ENCODE results near the gene TNS1. TPM values are rescaled to one million over a fixed set of nuclear protein-coding genes. Genes with fewer than 3 reads are reported as not detected.

Gene TNS1
- polyA plus RNA-seq, 1 of the 3 experiments (the other 2 are of a cell fraction) = 12.1 TPM

GRCh38 chr2:217892560-217892959 is 110.2 kb downstream of the TNS1 start:
- DNase-seq = no peak
- TF ChIP-seq TAF1 (IDR thresholded peaks at IDR 0.05; ENCODE audit: borderline replicate concordance, low read depth, low read length) = no peak
- TF ChIP-seq RAD21 (IDR thresholded peaks at IDR 0.05; ENCODE audit: low read length) = no peak
- no peak for TF ChIP-seq MAX (IDR thresholded peaks at IDR 0.05; ENCODE audit: low read depth)
- no peak for TF ChIP-seq ELF1 (IDR thresholded peaks at IDR 0.05)
- TF ChIP-seq CTCF (IDR thresholded peaks at IDR 0.05) = no peak
- TF ChIP-seq MXI1 (IDR thresholded peaks at IDR 0.05; ENCODE audit: low read depth, low read length) = no peak
- TF ChIP-seq USF1 (IDR thresholded peaks at IDR 0.05; ENCODE audit: borderline replicate concordance, low read depth) = no peak
- Histone ChIP-seq H3K27ac (ENCODE audit: low read depth in 2 of 2, low read length in 1 of 2) (no peak overlapping the region), H3K9ac (no peak overlapping the region), H3K27me3 (ENCODE audit: insufficient read depth) (no peaks in the 10 kb centered on the region), H3K4me2 (no peak overlapping the region), H3K9me3 (no peaks in the 10 kb centered on the region), H3F3A (replicated peaks; ENCODE audit: insufficient read depth) (peaks cover 31% of the 10 kb centered on the region), H3K9me2 (no peaks in the 10 kb centered on the region), H2AFZ (ENCODE audit: low read depth) (no peak overlapping the region), H4K20me1 (ENCODE audit: insufficient read depth) (peaks cover 24% of the 10 kb centered on the region), H3K36me3 (replicated peaks in 1 of 2; ENCODE audit: control insufficient read depth in 1 of 2, insufficient read depth in 2 of 2, low read length in 1 of 2) (peaks cover 65 to 71% of the 10 kb centered on the region in 2 experiments), H3K4me1 (ENCODE audit: control insufficient read depth in 1 of 2, insufficient read depth in 2 of 2, low read depth in 1 of 2, low read length in 1 of 2) (peaks cover 0 to 27% of the 10 kb centered on the region in 2 experiments; a peak in 1 of 4 replicates), H3K4me3 (ENCODE audit: low read depth in 2 of 2, low read length in 1 of 2) (no peak overlapping the region), H3K79me2 (ENCODE audit: insufficient read depth) (peaks cover 37% of the 10 kb centered on the region)
- ChIA-PET CTCF (interaction anchor here (7.4 to 20.7 kb wide), 2 partner anchors 12 to 103 kb away, joined by 49 to 360 read pairs; no protein-coding TSS in a partner anchor), POLR2A (no interaction called here)
- 85% methylated on average over 7 of the region's 8 CpGs for WGBS (ENCODE audit: low lambda C conversion rate)

GRCh38 chr2:217890445-217890844 is 112.3 kb downstream of the TNS1 start:
- Histone ChIP-seq H2AFZ (ENCODE audit: low read depth) (no peak overlapping the region), H3K27me3 (ENCODE audit: insufficient read depth) (no peaks in the 10 kb centered on the region), H3K27ac (ENCODE audit: low read depth in 2 of 2, low read length in 1 of 2) (no peak overlapping the region), H4K20me1 (ENCODE audit: insufficient read depth) (peaks cover 37% of the 10 kb centered on the region), H3K9ac (no peak overlapping the region), H3K9me2 (no peaks in the 10 kb centered on the region), H3F3A (replicated peaks; ENCODE audit: insufficient read depth) (peaks cover 33% of the 10 kb centered on the region), H3K36me3 (replicated peaks in 1 of 2; ENCODE audit: control insufficient read depth in 1 of 2, insufficient read depth in 2 of 2, low read length in 1 of 2) (peaks cover 59 to 62% of the 10 kb centered on the region in 2 experiments), H3K9me3 (no peaks in the 10 kb centered on the region), H3K79me2 (ENCODE audit: insufficient read depth) (peaks cover 30% of the 10 kb centered on the region), H3K4me2 (no peak overlapping the region), H3K4me1 (ENCODE audit: control insufficient read depth in 1 of 2, insufficient read depth in 2 of 2, low read depth in 1 of 2, low read length in 1 of 2) (peaks cover 0 to 28% of the 10 kb centered on the region in 2 experiments; a peak in 1 of 4 replicates), H3K4me3 (ENCODE audit: low read depth in 2 of 2, low read length in 1 of 2) (no peak overlapping the region)
- no peak for TF ChIP-seq FOSL2 (IDR thresholded peaks at IDR 0.05; ENCODE audit: borderline replicate concordance, low read depth)
- TF ChIP-seq JUND (IDR thresholded peaks at IDR 0.05) = no peak
- TF ChIP-seq RFX5 (IDR thresholded peaks at IDR 0.05; ENCODE audit: low read length) = no peak
- peak; percentile 39; the same call in 1 of the 2 replicates for TF ChIP-seq SMC3 (IDR thresholded peaks at IDR 0.05; ENCODE audit: low read depth, low read length)
- peak; percentile 46 for TF ChIP-seq CTCF (IDR thresholded peaks at IDR 0.05)
- TF ChIP-seq RAD21 (IDR thresholded peaks at IDR 0.05; ENCODE audit: low read length) = peak; percentile 46
- no peak for TF ChIP-seq USF2 (IDR thresholded peaks at IDR 0.05; ENCODE audit: borderline replicate concordance, low read depth, low read length)
- 59% methylated on average over 2 of the region's 4 CpGs for WGBS (ENCODE audit: low lambda C conversion rate)
- peak; percentile 53 for DNase-seq
- ChIA-PET POLR2A (no interaction called here), CTCF (interaction anchor here (0.8 to 20.7 kb wide), 19 partner anchors 9 to 113 kb away, joined by 3 to 360 read pairs (median 4); no protein-coding TSS in a partner anchor)
